HepG2 (cell line): ENCODE data around the gene ZNF117. TPM values are rescaled to one million over a fixed set of nuclear protein-coding genes. Genes with fewer than 3 reads are reported as not detected.
"Not testable (repeated sequence)": the region's sequence is repeated elsewhere in the genome, so short reads cannot be mapped to it uniquely, and the experiment has no call there.

Experiments used
- ATAC-seq: fragments of 200-7000 bp; cut with Tn5 transposase; 3 replicates; pipeline ENCODE4 v1.9.1; 2020; ENCODE audit warnings: mild to moderate bottlenecking, moderate library complexity
- BruUV-seq: library from RNA; stranded (reverse); fragments of 400-500 nt; replicated peaks from 2 replicates; lab custom pipeline; 2021; lab: Mats Ljungman, UMichigan
- CTCF ChIA-PET: fragments of 300-600 bp; formaldehyde crosslinking; extraction: SDS; loops from one replicate; lab custom pipeline; 2021; ENCODE audit warnings: low total read pairs, inconsistent platforms, low intra/inter-chr PET ratio; lab: Yijun Ruan, JAX
- POLR2A ChIA-PET: fragments of 350-600 bp; sonication (Branson Sonifier 250); formaldehyde crosslinking; loops from one replicate; lab custom pipeline; 2020; ENCODE audit warnings: antibody characterized with exemption, inconsistent platforms; lab: Yijun Ruan, JAX
- DNase-seq: peaks from one replicate; pipeline ENCODE4 v3.0.0-alpha.2; 2015; ENCODE audit warnings: low spot score
- FAIRE-seq: peaks from 3 replicates; lab custom pipeline; 2011; peaks lifted over from hg19 to GRCh38; lab: Jason Lieb, UNC
- H2AFZ ChIP-seq: one replicate; pipeline ENCODE4 v1.6.1; 2011; ENCODE audit warnings: low read length, inconsistent platforms
- H3K27ac ChIP-seq: fragments of 300-600 bp; 3 replicates; pipeline ENCODE4 v1.8.0; 2011; ENCODE audit warnings: mixed run types, mild to moderate bottlenecking, mixed read lengths, low read length, inconsistent platforms; ENCODE audit not compliant: insufficient read depth; ENCODE audit errors: extremely low read length
- H3K27me3 ChIP-seq, 2 experiments: fragments of 200-600 bp in 1 of 2; 2 replicates in 1 of 2; 3 replicates in 1 of 2; pipeline versions ENCODE4 v1.6.0 to v1.8.0; 2011; ENCODE audit warnings: low read length in 2 of 2, mild to moderate bottlenecking in 2 of 2, moderate library complexity in 2 of 2, inconsistent platforms in 1 of 2; ENCODE audit not compliant: insufficient read depth in 2 of 2, control insufficient read depth in 1 of 2
- H3K36me3 ChIP-seq, 2 experiments: fragments of 200-600 bp in 1 of 2; replicated peaks in 1 of 2; 2 replicates in 1 of 2; 3 replicates in 1 of 2; pipeline versions ENCODE4 v1.5.1 to v1.8.0; 2011; ENCODE audit warnings: low read length in 2 of 2, inconsistent platforms in 1 of 2; ENCODE audit not compliant: insufficient read depth in 2 of 2, control insufficient read depth in 1 of 2
- H3K4me1 ChIP-seq: 2 replicates; pipeline ENCODE4 v1.5.1; 2012; ENCODE audit warnings: low read length, inconsistent platforms; ENCODE audit not compliant: insufficient read depth
- H3K4me2 ChIP-seq: 2 replicates; pipeline ENCODE4 v1.6.0; 2011; ENCODE audit warnings: low read depth, low read length, inconsistent platforms
- H3K4me3 ChIP-seq, 3 experiments: fragments of 200-600 bp in 1 of 3; sonication (generic), shearing (Covaris generic) in 1 of 3; replicated peaks in 1 of 3; 2 replicates each; pipeline ENCODE4 v1.5.1; 2011 to 2016; ENCODE audit warnings: low read length in 3 of 3, inconsistent platforms in 2 of 3, low read depth in 2 of 3, mild to moderate bottlenecking in 2 of 3, control low read depth in 1 of 3, mixed read lengths in 1 of 3; ENCODE audit not compliant: insufficient read depth in 1 of 3
- H3K79me2 ChIP-seq: one replicate; pipeline ENCODE4 v1.6.1; 2011; ENCODE audit warnings: low read length, inconsistent platforms; ENCODE audit not compliant: insufficient read depth
- H3K9ac ChIP-seq: 2 replicates; pipeline ENCODE4 v1.6.0; 2011; ENCODE audit warnings: mild to moderate bottlenecking, low read depth, low read length, inconsistent platforms; ENCODE audit not compliant: insufficient read depth
- H3K9me3 ChIP-seq: 2 replicates; pipeline ENCODE4 v1.5.1; 2012; ENCODE audit warnings: mild to moderate bottlenecking, low read length
- H4K20me1 ChIP-seq: 2 replicates; pipeline ENCODE4 v1.6.0; 2011; ENCODE audit warnings: inconsistent platforms, mild to moderate bottlenecking, low read length, moderate library complexity; ENCODE audit not compliant: insufficient read depth
- CREM ChIP-seq, 2 experiments: sonication (generic) in 1 of 2; formaldehyde crosslinking in 1 of 2; IDR thresholded peaks; 2 replicates each; pipeline versions ENCODE4 v1.4.0 to v1.6.1; 2016 to 2020; ENCODE audit warnings: antibody characterized with exemption in 1 of 2, mild to moderate bottlenecking in 1 of 2, missing genetic modification reagents in 1 of 2
- FOXP4 ChIP-seq: sonication (generic); formaldehyde crosslinking; IDR thresholded peaks from 2 replicates; pipeline ENCODE4 v1.4.0; 2020; ENCODE audit warnings: missing genetic modification reagents
- PAX8 ChIP-seq: sonication (generic); formaldehyde crosslinking; IDR thresholded peaks from 2 replicates; pipeline ENCODE4 v1.8.0; 2022; ENCODE audit warnings: mild to moderate bottlenecking, missing genetic modification reagents, borderline replicate concordance
- RAD21 ChIP-seq: fragments of 450-650 bp; formaldehyde crosslinking; IDR thresholded peaks from 2 replicates; pipeline ENCODE4 v1.5.0; 2020; ENCODE audit warnings: mild to moderate bottlenecking
- RARA ChIP-seq: IDR thresholded peaks from 2 replicates; pipeline ENCODE4 v1.6.1; 2016; ENCODE audit warnings: missing genetic modification reagents, missing compliant biosample characterization
- TFE3 ChIP-seq: IDR thresholded peaks from 2 replicates; pipeline ENCODE4 v1.6.1; 2016
- ZFP36 ChIP-seq: fragments of 150-350 bp; IDR thresholded peaks from 2 replicates; pipeline ENCODE4 v1.6.1; 2018; ENCODE audit warnings: borderline replicate concordance, low read length, low read depth; ENCODE audit not compliant: partially characterized antibody
- ZNF282 ChIP-seq: fragments of 450-650 bp; IDR thresholded peaks from 2 replicates; pipeline ENCODE4 v1.6.1; 2018; ENCODE audit not compliant: partially characterized antibody
- ZSCAN20 ChIP-seq: sonication (generic); formaldehyde crosslinking; IDR thresholded peaks from 2 replicates; pipeline ENCODE4 v1.4.0; 2020; ENCODE audit warnings: missing genetic modification reagents, mild to moderate bottlenecking, borderline replicate concordance
- WGBS: methylation state at CpG from one replicate; pipeline ENCODE4 v1.1.6; 2017; ENCODE audit warnings: low lambda C conversion rate; 5-methylcytosine and 5-hydroxymethylcytosine counted together
- in situ Hi-C: cut with HindIII; loops from 2 replicates; pipeline ENCODE4 v1.10.0; 2017; ENCODE audit warnings: low pct_unique_long_range_greater_than_20kb; ENCODE audit not compliant: extremely low pct_ligation_motif_present
- intact Hi-C: fragments of 100-400 bp; cut with micrococcal nuclease; formaldehyde crosslinking; loops from one replicate; pipeline ENCODE4 v1.10.0; 2022; ENCODE audit not compliant: unreplicated experiment
- polyA plus RNA-seq, 8 experiments: library from polyadenylated mRNA; depleted of rRNA in 3 of 8; stranded (reverse) in 7 of 8; unstranded in 1 of 8; fragments of >200 nt; fragmentation: Illumina TruSeq in 4 of 8; extraction: Trizol in 4 of 8; gene quantifications; 2 replicates each; pipeline versions ENCODE4 v1.2.1 to v1.2.3, GENCODE V29; 2011 to 2016; ENCODE audit warnings: low read depth in 4 of 8, missing spikeins in 1 of 8, mixed read lengths in 1 of 8; ENCODE audit not compliant: insufficient read depth in 1 of 8
- total RNA-seq, 5 experiments: library from RNA; depleted of rRNA; stranded (reverse); fragments of >200 nt; fragmentation: Illumina TruSeq; extraction: Trizol; gene quantifications; 2 replicates each; pipeline ENCODE4 v1.2.3, GENCODE V29; 2016; ENCODE audit warnings: low read depth in 1 of 5

The ZNF117 gene
- total and polyA plus RNA-seq, 2 of the 13 experiments (the other 11 are each of a cell fraction or from before 2014, with no cell fraction given): 6.6 to 20.0 TPM

- no peak for TF ChIP-seq ZSCAN20 (CRISPR knock-in tag)
- TF ChIP-seq ZFP36: no peak
- no peak for TF ChIP-seq PAX8
- no peak for TF ChIP-seq CREM (IDR thresholded peaks at IDR 0.05)
- no peak for TF ChIP-seq CREM (CRISPR knock-in tag; IDR thresholded peaks at IDR 0.05)
- peak; percentile 82 for TF ChIP-seq RAD21 (CRISPR knock-in tag)
- no peak for TF ChIP-seq ZNF282
- TF ChIP-seq RARA (CRISPR knock-in tag): no peak
- TF ChIP-seq FOXP4 (CRISPR knock-in tag): no peak
- 0 out of 2 replicates have a peak, but pooled peaks have one; percentile 23 for TF ChIP-seq TFE3 (CRISPR knock-in tag)
Measured at GRCh38 chr7:64951250-64951848, 39.5 kb downstream of the ZNF117 start (continued).

- WGBS: 67% methylated on average over 9 of the region's 9 CpGs
- in situ Hi-C loops, H3K27me3 ChIP-seq, H3K79me2 ChIP-seq, ATAC-seq, H3K9ac ChIP-seq, H3K9me3 ChIP-seq, H3K4me2 ChIP-seq, DNase-seq, H3K36me3 ChIP-seq, H4K20me1 ChIP-seq, BruUV-seq, FAIRE-seq, H3K4me3 ChIP-seq, H2AFZ ChIP-seq, H3K27ac ChIP-seq: not testable (repeated sequence)
- intact Hi-C loops: loop anchor here (1.0 to 5.0 kb wide), 3 partner anchors 267 to 532 kb away; no protein-coding TSS in a partner anchor
- H3K4me1 ChIP-seq: peaks cover 32% of the 10 kb centered on the region
- CTCF ChIA-PET: interaction anchor here (1.3 kb wide), 1 partner anchor 266 kb away, joined by 5 read pairs; no protein-coding TSS in a partner anchor
- POLR2A ChIA-PET: interaction anchor here (1.7 kb wide), 1 partner anchor 56 kb away, joined by 5 read pairs; the partner anchor contains the start of gene ERV3-1
Measured at GRCh38 chr7:64950673-64951072, 40.2 kb downstream of the ZNF117 start.

- ATAC-seq, H3K4me2 ChIP-seq, POLR2A ChIA-PET, H4K20me1 ChIP-seq, H3K27me3 ChIP-seq, H3K36me3 ChIP-seq, H3K9me3 ChIP-seq, intact Hi-C loops, DNase-seq, BruUV-seq, CTCF ChIA-PET, in situ Hi-C loops, FAIRE-seq, H2AFZ ChIP-seq, H3K4me3 ChIP-seq, H3K9ac ChIP-seq, H3K79me2 ChIP-seq, H3K27ac ChIP-seq: not testable (repeated sequence)
- H3K4me1 ChIP-seq: peaks cover 40% of the 10 kb centered on the region
- WGBS: 47% methylated on average over 1 of the region's 1 CpG
Measured at GRCh38 chr7:64948774-64949173, 42.1 kb downstream of the ZNF117 start.
